OCI-LY3 (cell line): Measurements from ENCODE around the gene RNF169.
A peak's percentile ranks its signal among the peaks of the same experiment; 100 is the strongest.

ENCODE experiments used
- CTCF ChIP-seq: fragments of 200-600, 300-600 bp; sonication (generic); IDR thresholded peaks from 2 replicates; pipeline ENCODE4 v1.5.1; 2014; ENCODE audit warnings: antibody characterized with exemption, low read length, low read depth
- EZH2phosphoT487 ChIP-seq: fragments of 200-600 bp; shearing (Covaris generic); IDR thresholded peaks from 2 replicates; pipeline ENCODE4 v1.6.1; 2018; ENCODE audit warnings: antibody characterized with exemption, mixed run types, low read depth

DNA sequence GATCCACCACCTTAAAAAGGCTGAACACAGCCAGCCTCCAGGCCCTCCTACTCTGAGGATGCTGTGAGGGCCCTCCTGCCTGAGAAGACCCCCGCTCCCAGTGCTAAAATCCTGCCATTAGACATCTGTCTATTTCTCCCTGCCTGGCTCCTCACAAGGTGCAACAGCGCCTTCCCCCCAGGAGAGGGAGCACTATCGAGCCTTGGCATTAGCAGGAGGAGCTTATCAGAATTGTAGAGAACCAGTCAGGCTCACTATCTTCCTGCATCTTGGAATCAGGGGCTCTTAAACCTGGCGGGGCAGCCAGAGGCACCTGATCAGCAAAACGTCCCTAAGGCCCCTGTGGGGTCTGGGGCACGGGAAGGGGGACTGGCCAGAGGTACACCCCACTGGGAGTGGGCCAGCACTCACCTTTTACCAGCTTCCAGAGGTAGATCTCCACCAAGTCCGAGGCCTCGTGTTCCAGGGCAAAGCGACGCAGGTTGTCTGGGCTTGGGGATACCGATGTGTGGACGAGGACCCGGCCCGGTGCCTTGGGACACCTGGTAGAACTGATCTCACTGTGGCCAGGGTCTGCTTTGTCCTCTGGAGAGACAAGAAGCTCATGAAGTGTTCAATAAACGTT, 46.2 kb upstream of the RNF169 start:
- peak; percentile 93 for TF ChIP-seq CTCF
- no peak for TF ChIP-seq EZH2phosphoT487
